HG03378 (cell line): Measurements from ENCODE around the gene FAM162A.

Experiments used
- ATAC-seq: cut with Tn5 transposase; IDR thresholded peaks from one replicate; pipeline ENCODE4 v1.9.1; 2021; ENCODE audit warnings: mild to moderate bottlenecking, moderate library complexity; ENCODE audit not compliant: unreplicated experiment

Gene FAM162A

GRCh38 chr3:122382888-122383666, 905 bp upstream of the FAM162A start, which contains the start of gene MIX23:
MIX23 (minus strand) TSS chr3:122383231; CDS start chr3:122383224, 7 bp downstream.
- ATAC-seq = peak; percentile 40

DNA sequence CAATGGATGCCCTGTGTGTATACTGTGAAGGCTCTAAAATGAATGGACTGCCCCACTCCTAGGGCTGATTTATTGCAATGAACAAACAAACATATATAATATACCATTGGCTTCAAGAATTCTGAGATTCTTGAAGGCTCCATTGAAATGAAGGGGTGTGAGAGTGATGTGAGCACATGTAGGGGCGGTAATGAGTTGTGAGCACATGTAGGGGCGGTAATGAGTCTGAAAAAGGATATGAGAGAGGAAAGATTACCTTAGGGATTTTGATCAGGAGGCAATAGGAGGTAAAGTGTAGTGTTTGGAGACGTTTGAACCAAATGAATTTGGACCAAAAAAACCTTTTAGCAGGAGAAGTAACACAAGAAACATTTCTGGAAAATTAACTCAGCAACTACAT, 3.7 kb downstream of the FAM162A start:
- ATAC-seq = no peak

DNA sequence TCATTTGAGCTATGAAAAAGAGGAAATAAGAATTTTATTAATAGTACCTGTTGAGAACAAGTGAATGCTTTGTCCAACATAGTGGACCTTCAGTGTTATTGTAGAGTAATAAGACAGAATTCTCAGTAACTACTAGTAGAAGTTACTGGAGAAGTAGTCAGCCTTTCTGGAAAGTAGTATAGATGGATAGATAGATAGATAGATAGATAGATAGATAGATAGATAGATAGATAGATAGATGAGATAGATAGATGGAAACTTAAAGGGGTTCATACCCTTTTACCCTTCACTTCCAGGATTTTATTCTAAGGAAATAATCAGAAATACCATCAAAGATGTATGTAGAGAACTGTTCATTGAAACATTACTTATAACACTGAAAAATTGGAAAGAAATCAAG, 5.2 kb downstream of the FAM162A start:
- ATAC-seq = no peak

DNA sequence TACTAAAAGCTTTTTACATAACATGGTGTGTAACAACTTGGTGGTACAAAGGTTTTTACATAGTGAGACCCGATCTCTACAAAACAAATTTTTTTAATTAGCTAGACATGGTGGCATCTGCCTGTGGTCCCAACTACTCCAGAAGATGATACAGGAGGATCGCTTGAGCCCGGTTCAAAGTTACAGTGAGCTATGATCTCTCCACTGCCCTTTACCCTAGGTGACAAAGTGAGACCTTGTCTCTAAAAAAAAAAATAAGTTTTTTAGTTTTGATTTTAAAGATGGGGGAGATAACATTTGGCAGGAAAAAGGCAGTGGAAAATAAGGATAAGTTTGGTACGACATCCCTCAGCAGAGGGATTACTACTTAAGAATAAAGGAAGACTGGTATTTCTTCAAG, 5.9 kb downstream of the FAM162A start:
- no peak for ATAC-seq

GRCh38 chr3:122390665-122391064, 6.7 kb downstream of the FAM162A start:
- no peak for ATAC-seq

GRCh38 chr3:122391681-122392446, 7.9 kb downstream of the FAM162A start:
- ATAC-seq = no peak

GRCh38 chr3:122392868-122393844, 9.2 kb downstream of the FAM162A start:
- no peak for ATAC-seq

DNA sequence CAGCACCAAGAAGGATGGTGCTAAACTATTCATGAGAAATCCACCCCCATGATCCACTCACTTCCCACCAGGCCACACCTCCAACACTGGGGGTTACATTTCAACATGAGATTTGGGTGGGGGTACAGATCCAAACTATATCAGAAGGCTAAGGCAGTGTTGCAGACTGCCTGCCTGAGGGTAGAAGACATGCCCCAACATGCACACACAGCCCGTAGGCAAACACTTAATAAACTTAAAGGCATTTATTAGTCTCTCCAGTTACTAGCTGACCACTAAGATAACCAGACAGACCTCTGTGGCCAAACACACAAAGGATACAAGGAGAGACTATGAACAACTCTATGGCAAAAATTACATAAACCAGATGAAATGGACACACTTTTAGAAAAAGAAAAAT, 10.2 kb downstream of the FAM162A start:
- no peak for ATAC-seq

DNA sequence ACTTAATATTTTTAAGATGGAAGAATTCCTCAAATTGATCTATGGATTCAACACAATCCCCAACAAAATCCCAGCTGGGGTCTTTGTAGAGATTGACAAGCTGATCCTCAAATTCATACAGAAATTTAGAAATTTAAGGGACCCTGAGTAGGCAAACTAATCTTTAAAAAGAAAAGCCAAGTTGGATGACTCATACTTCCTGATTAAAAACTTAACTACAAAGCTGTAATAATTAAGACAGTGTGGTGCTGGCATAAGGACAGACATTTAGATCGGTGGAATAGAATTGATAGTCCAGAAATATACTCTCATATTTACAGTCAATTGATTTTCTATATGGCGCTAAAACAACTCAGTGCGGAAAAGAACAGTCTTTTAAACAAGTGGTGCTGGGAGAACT, 11.6 kb downstream of the FAM162A start:
- ATAC-seq = no peak

- ATAC-seq = no peak
Measured at GRCh38 chr3:122396511-122396910, 12.5 kb downstream of the FAM162A start.

- no peak for ATAC-seq
Measured at GRCh38 chr3:122397201-122397600, 13.2 kb downstream of the FAM162A start.

- ATAC-seq = no peak
Measured at GRCh38 chr3:122398920-122399319, 14.9 kb downstream of the FAM162A start.

DNA sequence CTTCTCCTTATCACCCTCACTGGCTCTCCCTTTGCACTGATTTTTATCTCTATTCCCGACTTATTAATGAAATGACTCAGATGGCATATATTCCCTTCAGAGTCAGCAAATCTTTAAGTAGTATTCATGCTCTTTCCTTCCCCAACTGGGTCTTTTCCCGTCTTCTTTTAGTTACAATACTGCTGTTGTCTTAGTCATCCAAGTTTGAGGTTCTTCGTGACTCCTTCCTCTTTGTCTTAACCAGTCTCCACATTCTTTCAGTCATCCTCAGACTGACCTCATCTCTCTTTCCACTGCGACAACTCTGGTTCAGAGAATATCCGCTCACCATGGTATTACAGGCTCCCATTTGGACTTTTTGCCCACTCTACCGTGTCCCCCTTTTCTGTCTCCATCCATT, 19.5 kb downstream of the FAM162A start:
- no peak for ATAC-seq

DNA sequence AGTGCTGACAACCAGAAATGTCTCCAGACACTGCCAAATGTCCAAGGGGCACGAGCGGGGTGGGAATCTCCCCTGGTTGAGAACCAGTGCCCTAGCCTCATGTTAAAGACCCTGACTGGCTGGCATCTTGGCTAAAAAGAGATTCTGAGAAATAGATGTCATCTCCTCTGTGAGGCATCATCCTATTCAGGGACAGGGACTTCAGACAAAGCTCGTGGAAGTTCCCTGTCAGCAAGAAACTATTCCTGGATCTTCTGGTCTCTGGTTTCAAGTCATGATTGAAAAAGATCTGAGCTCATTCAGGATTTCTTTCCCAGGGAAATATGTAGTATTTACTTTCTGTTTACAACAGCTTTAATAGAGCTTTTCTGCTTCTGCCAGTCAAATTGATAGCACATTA, 21.0 kb downstream of the FAM162A start:
- no peak for ATAC-seq

DNA sequence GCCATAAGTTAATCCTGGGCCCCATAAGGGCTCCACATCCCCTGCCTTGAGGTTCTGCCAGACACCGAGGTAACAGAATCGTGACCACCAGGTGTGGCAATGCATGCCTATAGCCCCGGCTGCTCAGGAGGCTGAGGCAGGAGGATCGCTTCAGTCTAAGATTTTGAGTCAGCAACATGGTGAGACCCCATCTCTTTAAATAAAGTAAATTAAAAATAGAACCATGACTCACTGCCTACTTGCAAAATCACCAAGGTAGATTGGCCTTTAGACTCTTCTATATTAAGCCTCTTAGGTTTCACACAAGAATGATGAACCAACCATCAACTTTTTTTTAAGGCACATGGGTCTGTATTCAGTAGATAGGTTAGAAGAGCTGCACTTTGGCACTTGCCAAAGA, 22.2 kb downstream of the FAM162A start:
- ATAC-seq = no peak

DNA sequence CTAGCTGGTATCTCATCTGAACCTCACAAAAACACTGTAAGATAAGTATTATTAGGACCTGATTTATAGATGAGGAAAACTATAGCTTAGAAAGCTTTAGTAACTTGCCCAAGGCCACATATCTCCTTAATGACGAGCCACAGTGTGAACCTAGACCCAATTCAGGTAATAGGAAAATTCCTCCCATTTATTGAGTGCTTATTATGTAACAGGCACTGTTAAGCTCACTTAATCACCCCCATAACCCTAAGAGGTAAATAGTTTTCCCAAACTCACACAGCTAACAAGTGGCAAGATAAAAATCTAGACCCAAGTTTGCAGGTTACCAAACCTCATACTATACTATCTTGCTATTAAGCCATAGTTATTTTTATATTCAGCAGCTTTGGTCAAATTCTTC, 24.0 kb downstream of the FAM162A start:
- ATAC-seq = no peak

GRCh38 chr3:122409446-122409845, 25.5 kb downstream of the FAM162A start:
- ATAC-seq = no peak

GRCh38 chr3:122410111-122410510, 26.1 kb downstream of the FAM162A start:
- ATAC-seq = no peak

DNA sequence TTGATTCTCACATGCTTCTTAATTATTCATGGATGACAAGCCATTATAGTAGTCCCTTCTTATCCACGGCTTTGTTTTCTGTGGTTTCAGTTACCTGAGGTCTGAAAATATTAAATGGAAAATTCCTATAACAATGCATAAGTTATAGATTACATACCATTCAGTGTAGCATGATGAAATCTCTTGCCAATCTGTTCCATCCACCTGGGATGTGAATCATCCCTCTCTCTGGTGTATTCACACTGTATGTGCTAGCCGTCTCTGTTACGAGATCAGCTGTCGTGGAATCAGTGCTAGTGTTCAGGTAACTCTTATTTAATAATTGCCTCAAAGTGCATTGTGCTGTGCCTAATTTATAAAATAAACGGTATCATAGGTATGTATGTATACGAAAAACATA, 26.7 kb downstream of the FAM162A start:
- no peak for ATAC-seq

DNA sequence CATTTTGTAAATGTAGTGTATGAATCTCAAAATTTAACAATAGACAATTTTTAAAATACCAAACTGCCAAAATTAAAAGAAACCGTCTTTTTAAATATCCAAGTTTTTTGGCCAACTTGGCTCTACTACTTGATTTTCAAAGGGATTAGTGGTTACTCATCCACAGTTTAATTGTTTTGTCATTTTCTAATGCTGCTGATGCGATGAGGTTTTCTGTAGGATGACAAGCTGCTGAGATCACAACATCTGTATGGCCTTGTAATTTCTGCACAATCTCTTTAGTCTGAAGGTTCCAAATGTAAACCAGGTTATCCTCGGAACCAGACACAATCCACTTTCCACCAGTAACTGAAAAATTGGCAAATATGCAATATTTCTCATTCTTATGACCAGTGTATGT, 30.4 kb downstream of the FAM162A start:
- ATAC-seq = no peak

DNA sequence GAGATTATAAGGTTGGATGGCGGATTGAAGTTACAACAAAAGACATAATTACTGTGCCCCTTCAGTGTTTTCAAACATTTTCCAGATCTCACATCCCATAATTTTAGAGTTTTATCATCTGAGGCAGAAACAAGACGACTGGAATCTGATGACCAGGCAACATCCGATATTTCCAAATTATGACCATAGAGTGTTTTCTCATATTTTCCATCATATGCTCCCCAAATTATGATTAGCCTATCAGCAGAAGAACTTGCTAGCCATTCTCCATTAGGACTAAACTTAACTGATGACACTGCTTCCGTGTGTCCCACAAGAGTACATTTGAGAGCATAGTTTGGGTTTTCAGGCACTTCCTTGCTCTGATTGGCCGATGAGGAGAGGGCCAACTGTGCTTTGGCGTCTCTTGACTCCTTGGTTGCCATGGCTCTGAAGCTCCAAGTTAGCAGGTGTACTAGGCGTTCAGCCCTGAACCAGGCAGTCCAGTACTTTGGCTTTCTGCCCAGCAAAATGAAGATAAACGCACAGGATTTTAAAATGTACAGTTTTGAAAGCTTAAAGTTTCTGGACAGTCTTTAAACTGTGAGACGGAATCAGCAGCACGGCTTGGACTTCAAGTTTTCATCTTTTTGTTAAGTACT, 31.2 kb downstream of the FAM162A start:
- peak; percentile 40 for ATAC-seq
